Measurements from ENCODE around the gene RELL2. TPM values are rescaled to one million over a fixed set of nuclear protein-coding genes. Genes with fewer than 3 reads are reported as not detected.
A peak's percentile ranks its signal among the peaks of the same experiment; 100 is the strongest.

RELL2 gene
- total RNA-seq, 1 donor from 2014 or later, result 19.3 TPM

DNA sequence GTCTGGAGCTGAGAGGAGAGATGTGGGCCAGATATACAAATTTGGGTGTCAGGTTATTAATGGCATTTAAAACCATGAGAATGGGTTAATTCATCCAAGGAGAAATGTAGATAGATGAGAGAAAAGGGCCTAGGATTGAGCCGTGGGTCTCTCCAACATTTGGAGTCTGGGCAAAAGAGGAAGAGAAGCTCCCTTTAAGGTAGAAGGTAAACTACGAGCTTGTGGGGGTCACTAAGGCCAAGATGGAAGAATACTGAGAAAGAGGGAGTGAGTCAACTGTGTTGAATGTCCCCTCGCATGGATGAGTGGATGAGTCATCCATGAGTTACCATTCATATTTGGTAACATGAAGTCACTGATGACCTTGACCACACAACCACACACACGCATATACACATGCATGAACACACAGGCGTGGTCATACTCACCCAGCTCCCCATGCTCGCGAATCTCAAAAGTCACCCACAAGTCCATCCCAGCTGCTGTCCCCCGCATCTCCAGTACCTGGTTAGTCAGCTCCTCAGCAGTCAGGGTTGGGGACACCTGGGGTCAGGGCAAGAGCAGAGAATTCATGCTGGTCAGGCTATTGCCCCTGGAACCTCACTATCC, 21.2 kb downstream of the RELL2 start:
- no peaks in the 10 kb centered on the region for H3K9me3 Mint-ChIP-seq
- intact Hi-C loops (cut with micrococcal nuclease), result no loop called here
- no peaks in the 10 kb centered on the region for H3K4me1 Mint-ChIP-seq (ENCODE audit: low read depth)
- H3K36me3 Mint-ChIP-seq (ENCODE audit: low read depth), result peaks cover 8% of the 10 kb centered on the region
- no peak overlapping the region for H3K4me3 Mint-ChIP-seq
- DNase-seq (ENCODE audit: low spot score), result no peak
- H3K27me3 Mint-ChIP-seq (ENCODE audit: insufficient read depth), result no peaks in the 10 kb centered on the region
- H3K27ac Mint-ChIP-seq, result no peak overlapping the region

DNA sequence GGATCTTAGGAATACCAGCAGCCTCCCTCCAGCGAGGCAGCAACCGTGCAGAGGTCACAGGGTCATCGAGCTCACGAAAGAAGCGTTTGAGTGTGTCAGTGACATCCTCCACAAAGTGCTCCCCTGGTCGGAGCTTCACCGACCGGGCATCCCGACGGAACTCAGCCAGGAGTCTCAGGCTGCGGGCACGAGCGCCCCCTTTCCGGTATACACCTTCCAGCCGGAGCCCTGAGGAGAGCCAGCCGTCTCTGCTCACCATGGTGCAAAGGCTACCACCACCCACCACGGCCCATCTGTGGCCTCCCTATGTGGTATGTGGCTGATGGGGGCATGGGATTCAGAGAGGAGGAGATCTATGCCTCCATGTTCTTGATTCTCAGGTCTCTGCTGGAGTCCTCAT, 25.2 kb downstream of the RELL2 start:
- Mint-ChIP-seq H3K4me1 (ENCODE audit: low read depth) (no peaks in the 10 kb centered on the region), H3K27ac (no peak overlapping the region), H3K9me3 (no peaks in the 10 kb centered on the region), H3K27me3 (ENCODE audit: insufficient read depth) (peaks cover 2% of the 10 kb centered on the region), H3K36me3 (ENCODE audit: low read depth) (peaks cover 6% of the 10 kb centered on the region), H3K4me3 (no peak overlapping the region)
- intact Hi-C loops (cut with micrococcal nuclease), result loop anchor here (10.0 kb wide), 1 partner anchor 1053 kb away; no protein-coding TSS in a partner anchor
- DNase-seq (ENCODE audit: low spot score), result no peak

DNA sequence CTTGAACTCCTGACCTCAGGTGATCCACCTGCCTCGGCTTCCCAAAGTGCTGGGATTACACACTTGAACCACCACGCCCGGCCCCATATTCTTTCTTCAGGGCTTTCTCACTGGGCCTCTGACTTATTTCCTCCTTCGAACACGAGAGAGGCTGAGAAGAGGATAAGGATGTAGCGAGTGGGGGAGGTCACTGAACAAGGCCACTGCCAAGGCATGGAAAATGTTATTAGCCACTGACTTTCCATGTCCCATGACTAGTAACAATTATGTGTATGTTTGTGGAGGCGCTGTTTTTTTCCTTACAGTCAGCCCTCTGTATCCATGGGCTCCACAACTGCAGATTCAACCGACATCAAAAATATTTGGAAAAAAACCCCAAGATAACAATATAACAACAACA, 26.7 kb downstream of the RELL2 start:
- no peak overlapping the region for H3K4me3 Mint-ChIP-seq
- intact Hi-C loops (cut with micrococcal nuclease), result loop anchor here (10.0 kb wide), 1 partner anchor 1051 kb away; no protein-coding TSS in a partner anchor
- no peaks in the 10 kb centered on the region for H3K4me1 Mint-ChIP-seq (ENCODE audit: low read depth)
- H3K36me3 Mint-ChIP-seq (ENCODE audit: low read depth), result peaks cover 4% of the 10 kb centered on the region
- DNase-seq (ENCODE audit: low spot score), result no peak
- H3K27ac Mint-ChIP-seq, result no peak overlapping the region
- no peaks in the 10 kb centered on the region for H3K9me3 Mint-ChIP-seq
- peaks cover 2% of the 10 kb centered on the region for H3K27me3 Mint-ChIP-seq (ENCODE audit: insufficient read depth)

DNA sequence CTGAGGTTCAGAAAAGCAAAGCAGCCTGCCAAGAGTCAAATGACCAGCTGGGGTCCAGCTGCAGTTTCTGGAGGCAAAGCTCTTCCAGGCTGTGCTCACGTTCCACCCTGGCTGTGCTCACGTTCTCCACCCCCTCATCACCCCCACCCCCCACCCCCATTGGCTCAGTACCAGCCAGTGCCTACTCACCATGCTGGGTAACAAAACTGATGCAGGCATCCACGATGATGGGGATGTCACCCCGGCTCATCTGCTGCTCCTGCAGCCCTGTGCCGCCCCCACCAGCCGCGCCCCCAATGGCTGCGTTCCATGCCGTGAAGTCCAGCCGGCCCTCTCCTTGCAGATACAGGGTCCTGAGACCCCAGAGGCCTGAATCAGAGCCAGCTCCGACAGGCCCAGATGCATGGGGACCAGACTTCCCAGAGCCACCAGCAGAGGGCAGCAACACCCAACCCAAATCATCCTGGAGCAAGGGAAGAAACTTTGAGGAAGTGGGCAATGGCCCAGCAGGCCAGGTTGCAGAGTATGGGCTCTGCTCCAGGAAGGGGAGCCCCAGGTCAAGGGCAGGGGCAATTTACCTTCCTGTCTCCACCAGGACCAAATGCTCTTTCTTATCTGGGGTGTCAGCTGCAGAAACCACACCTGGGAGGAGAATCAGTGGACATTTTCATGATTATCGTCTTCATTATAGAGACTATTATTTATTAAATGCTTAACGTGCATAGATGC, 28.1 kb downstream of the RELL2 start:
- H3K4me1 Mint-ChIP-seq (ENCODE audit: low read depth), result no peaks in the 10 kb centered on the region
- intact Hi-C loops (cut with micrococcal nuclease), result loop anchor here (1.0 to 10.0 kb wide), 9 partner anchors 14 to 1050 kb away; partner anchors contain the start of gene FCHSD1
- peak; percentile 59 for DNase-seq (ENCODE audit: low spot score)
- H3K4me3 Mint-ChIP-seq, result no peak overlapping the region
- peaks cover 4% of the 10 kb centered on the region for H3K36me3 Mint-ChIP-seq (ENCODE audit: low read depth)
- peaks cover 2% of the 10 kb centered on the region for H3K27me3 Mint-ChIP-seq (ENCODE audit: insufficient read depth)
- no peaks in the 10 kb centered on the region for H3K9me3 Mint-ChIP-seq
- no peak overlapping the region for H3K27ac Mint-ChIP-seq

DNA sequence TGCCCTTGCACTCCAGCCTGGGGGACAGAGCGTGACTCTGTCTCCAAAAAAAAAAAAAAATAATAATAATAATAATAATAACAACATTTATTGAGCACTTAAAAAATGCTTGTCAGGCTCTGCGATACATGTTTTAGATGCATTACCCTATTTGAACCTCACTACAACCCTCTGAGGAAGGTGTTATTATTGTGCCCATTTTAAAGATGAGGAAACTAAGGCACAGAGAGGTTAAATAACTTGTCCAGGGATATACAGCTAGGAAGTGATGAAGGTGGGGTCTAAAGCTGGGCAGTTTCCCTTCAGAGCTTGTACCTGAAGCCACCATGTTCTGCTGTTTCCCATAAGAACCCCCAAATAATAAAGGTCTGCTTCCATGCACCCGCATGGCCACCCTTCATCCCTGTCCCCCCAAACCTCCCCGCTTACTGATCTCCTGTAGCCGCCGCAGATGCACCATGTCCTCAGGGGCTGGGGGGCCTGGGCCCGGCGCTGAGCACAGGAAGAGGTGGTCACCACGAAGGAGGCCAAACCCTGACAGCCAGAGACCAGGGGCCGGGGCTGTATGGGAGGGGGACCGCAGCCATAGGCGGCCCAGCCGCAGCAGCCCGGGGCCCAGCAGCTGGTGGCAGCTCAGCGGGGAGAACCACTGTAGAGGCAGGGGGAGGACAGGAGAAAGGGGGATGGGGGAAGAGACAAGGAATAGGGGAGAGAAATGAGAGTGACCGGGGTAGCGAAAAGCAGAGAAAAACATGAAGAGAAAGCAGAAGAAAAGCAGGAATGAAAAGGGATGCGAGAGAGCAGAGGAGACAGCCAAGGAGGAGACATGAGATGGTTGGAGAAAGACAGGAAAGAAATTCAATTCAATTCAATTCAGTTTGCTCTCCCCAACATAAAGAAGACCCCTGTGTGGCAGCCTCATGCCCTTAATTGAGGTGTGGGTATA, 29.5 kb downstream of the RELL2 start:
- Mint-ChIP-seq H3K27me3 (ENCODE audit: insufficient read depth) (peaks cover 2% of the 10 kb centered on the region), H3K9me3 (no peaks in the 10 kb centered on the region), H3K36me3 (ENCODE audit: low read depth) (peaks cover 4% of the 10 kb centered on the region), H3K4me3 (no peak overlapping the region), H3K4me1 (ENCODE audit: low read depth) (no peaks in the 10 kb centered on the region), H3K27ac (no peak overlapping the region)
- DNase-seq (ENCODE audit: low spot score), result no peak
- intact Hi-C loops (cut with micrococcal nuclease), result loop anchor here (1.0 to 10.0 kb wide), 9 partner anchors 15 to 1049 kb away; partner anchors contain the start of gene FCHSD1

DNA sequence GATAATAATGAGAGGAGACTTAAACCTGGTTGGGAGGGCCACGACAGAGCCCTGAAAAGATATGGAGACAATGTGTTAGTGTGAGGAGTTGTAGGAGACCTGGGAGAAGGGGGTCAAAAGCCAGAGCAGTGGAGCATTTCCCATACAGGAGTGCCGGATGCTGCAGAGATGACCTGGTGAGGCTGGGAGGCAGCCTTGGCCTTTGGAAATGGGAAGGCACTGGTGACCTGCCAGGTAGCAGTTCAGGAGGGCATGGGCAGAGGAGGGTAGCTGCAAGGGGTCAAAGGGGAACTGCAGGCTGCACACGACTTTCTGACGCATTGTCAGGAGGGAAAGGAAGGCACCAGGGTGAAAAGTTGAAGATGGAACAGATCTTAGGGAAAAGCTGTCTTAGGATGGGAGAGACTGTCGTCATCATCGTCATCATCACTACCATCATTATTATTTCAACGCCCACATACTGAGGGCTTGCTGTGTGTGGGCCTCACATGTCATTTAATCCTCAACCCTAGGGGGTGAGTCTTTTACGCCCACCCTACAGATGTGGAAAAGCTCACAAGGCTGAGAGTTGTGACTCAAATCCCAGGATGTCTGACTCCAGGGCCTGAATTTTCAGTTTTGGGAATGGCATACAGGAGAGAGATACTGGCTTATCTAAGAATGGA, 31.9 kb downstream of the RELL2 start:
- Mint-ChIP-seq H3K4me1 (ENCODE audit: low read depth) (no peaks in the 10 kb centered on the region), H3K36me3 (ENCODE audit: low read depth) (no peaks in the 10 kb centered on the region), H3K27ac (no peak overlapping the region), H3K27me3 (ENCODE audit: insufficient read depth) (peaks cover 2% of the 10 kb centered on the region), H3K9me3 (no peaks in the 10 kb centered on the region), H3K4me3 (no peak overlapping the region)
- DNase-seq (ENCODE audit: low spot score), result no peak
- intact Hi-C loops (cut with micrococcal nuclease), result loop anchor here (10.0 kb wide), 1 partner anchor 1046 kb away; no protein-coding TSS in a partner anchor

DNA sequence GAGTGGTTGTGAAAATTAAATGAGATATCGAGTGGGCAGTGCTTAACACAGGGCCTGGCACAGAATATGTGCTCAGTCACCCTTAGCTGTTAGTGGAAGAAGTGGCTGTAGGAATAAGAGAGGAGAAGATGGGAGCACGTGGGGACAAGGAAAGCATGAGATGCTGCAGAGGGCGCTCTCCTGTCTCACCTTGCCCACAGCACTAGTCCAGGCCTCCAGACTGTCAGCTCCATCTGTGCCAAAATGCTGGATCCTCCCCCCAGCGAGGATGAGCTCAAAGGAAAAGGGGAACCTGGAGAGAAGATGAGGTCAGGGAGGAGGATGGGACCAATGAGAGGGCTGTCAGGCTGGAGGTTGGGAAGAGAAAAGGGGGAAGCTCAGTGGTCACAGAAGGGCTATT, 32.7 kb downstream of the RELL2 start:
- no peak overlapping the region for H3K27ac Mint-ChIP-seq
- no peaks in the 10 kb centered on the region for H3K36me3 Mint-ChIP-seq (ENCODE audit: low read depth)
- H3K4me3 Mint-ChIP-seq, result no peak overlapping the region
- H3K27me3 Mint-ChIP-seq (ENCODE audit: insufficient read depth), result peaks cover 2% of the 10 kb centered on the region
- H3K4me1 Mint-ChIP-seq (ENCODE audit: low read depth), result no peaks in the 10 kb centered on the region
- intact Hi-C loops (cut with micrococcal nuclease), result loop anchor here (10.0 kb wide), 1 partner anchor 1045 kb away; no protein-coding TSS in a partner anchor
- no peaks in the 10 kb centered on the region for H3K9me3 Mint-ChIP-seq
- DNase-seq (ENCODE audit: low spot score), result no peak

DNA sequence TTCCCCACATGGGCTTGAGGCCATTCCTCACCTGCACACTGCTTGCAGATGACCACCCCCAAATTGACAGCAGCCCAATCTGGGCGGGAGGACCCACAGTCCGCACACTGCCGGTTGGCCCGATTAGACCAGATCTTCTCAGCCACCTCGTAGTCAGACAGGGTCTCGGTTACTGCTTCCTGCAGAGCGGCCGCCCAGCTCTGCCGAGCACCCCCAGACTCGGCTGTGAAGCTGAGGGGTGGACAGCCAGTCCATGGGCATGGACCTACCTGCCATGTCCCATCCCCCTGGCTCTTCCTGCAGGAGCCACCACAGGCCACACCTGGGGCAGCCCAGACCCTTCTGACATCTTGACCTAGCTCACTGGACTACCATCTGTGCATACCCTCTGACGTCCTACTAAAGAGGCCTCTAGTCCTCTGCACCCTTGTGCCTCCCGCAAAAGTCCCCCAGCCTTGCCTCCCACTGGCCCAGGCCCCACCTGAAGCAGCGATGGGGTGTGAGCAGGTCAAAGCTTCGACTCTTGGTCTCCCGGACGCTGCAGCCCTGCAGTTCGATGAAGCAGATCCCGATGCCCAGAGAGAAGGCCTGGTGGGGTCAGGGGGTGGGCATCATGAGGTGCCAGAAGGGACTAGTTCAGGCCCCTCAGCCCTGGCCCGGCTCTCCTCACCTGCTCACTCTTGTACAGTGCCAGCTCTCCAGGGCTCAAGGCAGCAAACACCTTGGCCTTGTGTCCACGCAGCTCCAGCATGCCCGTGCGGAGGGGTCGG, 35.5 kb downstream of the RELL2 start:
- Mint-ChIP-seq H3K27ac (no peak overlapping the region), H3K4me1 (ENCODE audit: low read depth) (no peaks in the 10 kb centered on the region), H3K36me3 (ENCODE audit: low read depth) (no peaks in the 10 kb centered on the region), H3K9me3 (no peaks in the 10 kb centered on the region), H3K4me3 (no peak overlapping the region), H3K27me3 (ENCODE audit: insufficient read depth) (no peaks in the 10 kb centered on the region)
- DNase-seq (ENCODE audit: low spot score), result no peak
- intact Hi-C loops (cut with micrococcal nuclease), result no loop called here

DNA sequence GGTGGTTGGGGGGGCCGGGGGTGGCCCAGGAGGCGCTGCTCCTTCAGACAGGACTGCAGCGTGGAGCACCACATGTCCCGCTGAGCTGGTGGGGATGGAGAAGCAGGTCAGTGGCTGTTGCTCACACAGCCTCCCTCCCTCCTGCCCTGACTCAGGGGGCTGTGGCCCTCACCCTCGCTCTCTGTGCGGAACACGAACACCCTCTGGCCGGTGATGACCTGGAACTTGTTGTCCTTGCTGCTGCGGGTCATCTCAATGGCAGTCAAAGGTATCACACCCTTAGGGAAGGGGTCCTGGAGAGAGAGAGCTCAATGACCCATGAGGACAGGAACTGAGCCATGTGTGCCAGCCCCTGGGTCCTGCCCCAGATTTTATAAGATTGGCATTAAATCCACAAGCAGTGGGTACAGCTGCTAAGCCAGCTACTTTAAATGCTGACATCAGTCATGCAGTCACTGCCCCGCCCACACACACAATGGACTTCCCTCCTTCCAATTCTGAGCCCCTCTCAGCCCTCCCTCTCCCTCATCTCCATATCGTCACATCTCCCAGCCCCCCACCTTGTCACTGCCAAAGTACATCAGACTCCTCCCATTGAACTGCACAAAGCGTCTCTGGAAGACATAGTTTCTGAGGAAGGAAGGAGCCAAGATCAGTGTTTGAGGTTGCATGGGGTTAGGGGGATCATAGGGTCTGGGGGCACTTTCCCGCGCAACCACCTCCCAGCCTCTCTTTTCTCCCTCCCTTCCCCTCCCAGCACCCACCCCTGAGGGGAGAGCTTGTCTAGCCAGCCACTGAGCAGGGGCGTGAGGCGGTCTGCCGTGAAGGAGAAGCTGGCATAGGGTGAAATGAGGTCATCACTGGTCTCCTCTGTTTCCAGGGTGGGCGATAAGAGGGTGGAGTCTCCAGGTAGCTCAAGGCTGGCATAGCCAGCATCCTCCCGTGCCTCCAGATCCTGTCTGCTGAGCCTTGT, 36.3 kb downstream of the RELL2 start:
- no peaks in the 10 kb centered on the region for H3K4me1 Mint-ChIP-seq (ENCODE audit: low read depth)
- H3K9me3 Mint-ChIP-seq, result no peaks in the 10 kb centered on the region
- H3K27ac Mint-ChIP-seq, result no peak overlapping the region
- H3K27me3 Mint-ChIP-seq (ENCODE audit: insufficient read depth), result peaks cover under 1% of the 10 kb centered on the region
- no peaks in the 10 kb centered on the region for H3K36me3 Mint-ChIP-seq (ENCODE audit: low read depth)
- H3K4me3 Mint-ChIP-seq, result no peak overlapping the region
- no peak for DNase-seq (ENCODE audit: low spot score)
- intact Hi-C loops (cut with micrococcal nuclease), result no loop called here

DNA sequence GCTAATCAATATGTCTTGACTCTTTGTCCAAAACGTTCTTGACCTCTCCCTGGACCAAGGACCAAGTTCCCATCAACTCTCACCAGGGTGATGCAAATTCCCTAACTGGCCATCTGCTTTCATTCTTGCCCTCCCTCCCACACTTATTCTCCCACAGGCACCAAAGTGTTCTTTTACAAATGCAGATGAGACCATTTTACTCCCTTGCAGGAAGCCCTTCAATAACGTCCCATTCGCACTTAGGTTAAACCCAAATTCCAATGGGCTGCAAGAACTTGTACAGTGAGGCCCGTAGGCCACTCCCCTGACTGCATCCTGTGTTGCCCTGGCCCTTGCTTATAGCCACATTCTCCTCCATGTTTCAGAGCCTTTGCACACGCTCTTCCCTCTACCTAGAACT, 38.0 kb downstream of the RELL2 start:
- no peak overlapping the region for H3K4me3 Mint-ChIP-seq
- H3K9me3 Mint-ChIP-seq, result no peaks in the 10 kb centered on the region
- no peak overlapping the region for H3K27ac Mint-ChIP-seq
- no peak for DNase-seq (ENCODE audit: low spot score)
- H3K4me1 Mint-ChIP-seq (ENCODE audit: low read depth), result no peaks in the 10 kb centered on the region
- peaks cover 1% of the 10 kb centered on the region for H3K36me3 Mint-ChIP-seq (ENCODE audit: low read depth)
- intact Hi-C loops (cut with micrococcal nuclease), result no loop called here
- H3K27me3 Mint-ChIP-seq (ENCODE audit: insufficient read depth), result peaks cover 1% of the 10 kb centered on the region

DNA sequence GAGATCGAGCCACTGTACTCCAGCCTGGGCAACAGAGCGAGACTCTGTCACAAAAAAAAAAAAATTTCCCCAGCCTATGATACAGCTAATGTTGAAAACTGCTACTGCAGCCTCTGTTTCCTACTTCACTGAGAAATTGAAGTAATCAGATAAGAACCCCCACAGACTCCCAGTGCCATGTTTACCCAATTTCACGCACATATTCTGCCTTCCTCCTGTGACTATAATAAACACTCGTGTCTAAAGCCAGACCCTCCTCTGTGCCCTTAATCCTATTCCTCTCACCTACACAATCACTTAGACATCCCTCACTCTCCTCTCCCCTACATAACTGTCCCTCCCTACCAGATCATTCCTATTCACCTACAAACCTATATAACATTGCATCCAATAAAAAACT, 38.9 kb downstream of the RELL2 start:
- peaks cover 2% of the 10 kb centered on the region for H3K4me1 Mint-ChIP-seq (ENCODE audit: low read depth)
- DNase-seq (ENCODE audit: low spot score), result no peak
- H3K9me3 Mint-ChIP-seq, result no peaks in the 10 kb centered on the region
- intact Hi-C loops (cut with micrococcal nuclease), result no loop called here
- H3K36me3 Mint-ChIP-seq (ENCODE audit: low read depth), result peaks cover 1% of the 10 kb centered on the region
- H3K4me3 Mint-ChIP-seq, result no peak overlapping the region
- peaks cover 1% of the 10 kb centered on the region for H3K27me3 Mint-ChIP-seq (ENCODE audit: insufficient read depth)
- no peak overlapping the region for H3K27ac Mint-ChIP-seq
